GM12891 (cell line): ENCODE data around the gene CDH22.

Source experiments
- DNase-seq: peaks from one replicate; pipeline ENCODE4 v3.0.0; 2011; ENCODE audit warnings: low spot score; ENCODE audit not compliant: insufficient read length
- FAIRE-seq: peaks from 2 replicates; lab custom pipeline; 2011; peaks lifted over from hg19 to GRCh38; lab: Jason Lieb, UNC
- PAX5 ChIP-seq: IDR thresholded peaks from 2 replicates; pipeline ENCODE4 v1.6.1; 2011; ENCODE audit warnings: low read length, moderate library complexity, mild to moderate bottlenecking; ENCODE audit not compliant: insufficient read depth, severe bottlenecking
- POLR2A ChIP-seq: IDR thresholded peaks from 2 replicates; pipeline ENCODE4 v1.6.1; 2011; ENCODE audit warnings: low read depth, low read length, control low read depth
- POLR2AphosphoS5 ChIP-seq: IDR thresholded peaks from 2 replicates; pipeline ENCODE4 v1.6.1; 2011; ENCODE audit warnings: low read depth, low read length, control low read depth
- POU2F2 ChIP-seq: IDR thresholded peaks from 2 replicates; pipeline ENCODE4 v1.6.1; 2011; ENCODE audit warnings: low read depth, mild to moderate bottlenecking, control low read depth, low read length, moderate library complexity
- SPI1 ChIP-seq: IDR thresholded peaks from 2 replicates; pipeline ENCODE4 v1.6.1; 2011; ENCODE audit warnings: low read depth, low read length, control low read depth
- TAF1 ChIP-seq: IDR thresholded peaks from 2 replicates; pipeline ENCODE4 v1.6.1; 2011; ENCODE audit warnings: low read depth, low read length, control low read depth

The CDH22 gene

GRCh38 chr20:46332373-46333160, 24.3 kb upstream of the CDH22 start:
- no peak for TF ChIP-seq SPI1
- TF ChIP-seq PAX5, result no peak
- TF ChIP-seq POLR2A, result no peak
- TF ChIP-seq POU2F2, result no peak
- TF ChIP-seq TAF1, result no peak
- TF ChIP-seq POLR2AphosphoS5, result no peak
- FAIRE-seq, result no peak

GRCh38 chr20:46331611-46332361, 23.5 kb upstream of the CDH22 start:
- DNase-seq (no peak), FAIRE-seq (no peak)
- TF ChIP-seq SPI1 (no peak), POU2F2 (no peak), POLR2A (no peak), PAX5 (no peak), TAF1 (no peak), POLR2AphosphoS5 (no peak)

More at GRCh38 chr20:46332373-46333160, 24.3 kb upstream of the CDH22 start:
- DNase-seq, result no peak

DNA sequence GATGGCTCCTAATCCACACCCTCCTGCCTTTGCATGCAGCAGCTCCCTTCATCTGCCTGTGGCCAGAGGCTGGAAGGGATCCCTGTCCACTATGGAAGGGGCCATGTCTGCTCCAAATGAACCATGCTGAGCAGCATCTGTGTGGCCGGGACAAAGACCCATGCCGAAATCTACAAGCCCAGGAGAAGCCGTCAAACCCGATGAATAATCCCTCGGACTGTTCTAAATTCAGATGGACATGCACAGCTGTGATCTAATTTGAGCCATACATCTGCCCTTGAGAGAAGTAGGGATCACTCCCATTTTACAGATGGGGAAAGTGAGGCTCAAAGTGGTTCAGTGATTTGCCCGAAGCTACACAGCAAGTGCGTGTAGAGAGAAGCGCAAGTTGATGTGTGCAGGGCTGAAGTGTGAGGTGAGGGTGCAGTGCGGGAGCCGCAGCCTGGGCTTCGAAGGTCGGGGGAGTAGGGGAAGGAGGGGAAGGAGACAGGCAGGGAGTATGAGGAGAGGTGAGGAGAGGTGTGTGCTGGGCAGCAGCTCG, 22.6 kb upstream of the CDH22 start:
- DNase-seq, result no peak
- TF ChIP-seq SPI1 (no peak), POLR2AphosphoS5 (no peak), POLR2A (no peak), PAX5 (no peak), POU2F2 (no peak), TAF1 (no peak)
- no peak for FAIRE-seq

- TF ChIP-seq POU2F2 (no peak), SPI1 (no peak), TAF1 (no peak), PAX5 (no peak)
- no peak for DNase-seq
These were observed 21.9 kb upstream of the CDH22 start for GRCh38 chr20:46330072-46330763.

GRCh38 chr20:46328200-46328882, 20.0 kb upstream of the CDH22 start:
- FAIRE-seq, result no peak
- no peak for TF ChIP-seq POLR2A
- DNase-seq, result no peak

More at GRCh38 chr20:46330072-46330763, 21.9 kb upstream of the CDH22 start:
- FAIRE-seq, result no peak

- DNase-seq (no peak), FAIRE-seq (no peak)
- TF ChIP-seq POU2F2 (no peak), TAF1 (no peak), PAX5 (no peak), POLR2A (no peak), POLR2AphosphoS5 (no peak), SPI1 (no peak)
These were observed 19.3 kb upstream of the CDH22 start for GRCh38 chr20:46327557-46327956.

DNA sequence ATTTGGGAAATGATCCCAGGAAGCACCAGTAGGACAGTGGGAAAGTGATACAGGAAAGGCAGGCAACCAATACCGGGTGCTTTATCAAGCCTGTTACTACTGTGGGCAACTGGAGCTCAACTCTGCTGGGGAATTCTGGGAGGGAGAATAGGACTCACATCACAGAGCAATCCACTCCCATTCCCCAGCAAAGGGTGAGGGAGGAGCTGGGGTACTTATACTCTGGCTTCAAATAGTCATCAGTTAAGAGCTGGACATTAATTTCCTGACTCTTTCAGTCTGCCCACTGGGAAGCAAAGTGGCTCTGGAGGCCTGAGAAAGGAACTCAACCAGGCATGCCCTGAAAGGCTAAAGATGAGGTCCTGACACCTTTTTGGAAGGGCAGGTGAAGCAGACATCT, 17.5 kb upstream of the CDH22 start:
- DNase-seq, result no peak
- no peak for FAIRE-seq
- no peak for TF ChIP-seq POLR2A
- no peak for TF ChIP-seq PAX5

DNA sequence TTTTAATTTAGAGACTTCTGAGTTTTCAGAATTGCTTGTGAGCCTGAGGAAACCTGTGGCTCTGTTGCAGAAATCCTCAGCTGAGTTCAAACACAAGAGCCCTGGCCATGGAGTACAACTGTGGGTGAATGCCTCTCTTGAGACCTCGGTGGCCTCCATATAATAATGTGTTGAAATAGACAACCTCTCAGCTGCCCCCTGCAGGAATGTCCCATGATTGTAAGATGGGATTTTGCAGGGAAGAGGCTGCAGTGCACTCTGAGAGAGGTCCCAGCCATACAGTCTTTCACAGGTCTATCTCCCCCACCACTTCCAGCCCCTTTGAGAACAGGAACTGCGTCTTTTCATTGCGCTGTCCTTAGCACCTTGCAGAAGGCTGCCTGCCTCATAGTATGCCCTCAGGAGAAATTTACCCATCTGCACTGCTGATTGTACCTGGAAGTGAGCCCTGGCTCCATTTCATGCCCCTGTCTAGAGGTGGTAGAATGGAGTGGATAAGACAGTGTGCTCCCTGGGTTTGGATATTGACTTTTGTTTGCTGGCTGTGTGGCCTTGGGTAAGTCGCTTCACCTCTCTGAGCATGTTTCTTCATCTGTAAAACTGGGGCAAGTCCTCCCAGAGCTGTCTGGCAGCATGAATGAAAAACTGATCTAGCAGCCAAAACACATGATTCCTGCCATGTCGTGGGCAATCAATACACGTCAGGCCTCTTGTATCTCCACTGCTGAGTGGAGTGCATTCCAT, 16.8 kb upstream of the CDH22 start:
- no peak for DNase-seq
- TF ChIP-seq POU2F2, result no peak
- no peak for TF ChIP-seq POLR2AphosphoS5
- TF ChIP-seq POLR2A, result no peak
- TF ChIP-seq PAX5, result no peak
- no peak for TF ChIP-seq SPI1
- TF ChIP-seq TAF1, result no peak
- no peak for FAIRE-seq

DNA sequence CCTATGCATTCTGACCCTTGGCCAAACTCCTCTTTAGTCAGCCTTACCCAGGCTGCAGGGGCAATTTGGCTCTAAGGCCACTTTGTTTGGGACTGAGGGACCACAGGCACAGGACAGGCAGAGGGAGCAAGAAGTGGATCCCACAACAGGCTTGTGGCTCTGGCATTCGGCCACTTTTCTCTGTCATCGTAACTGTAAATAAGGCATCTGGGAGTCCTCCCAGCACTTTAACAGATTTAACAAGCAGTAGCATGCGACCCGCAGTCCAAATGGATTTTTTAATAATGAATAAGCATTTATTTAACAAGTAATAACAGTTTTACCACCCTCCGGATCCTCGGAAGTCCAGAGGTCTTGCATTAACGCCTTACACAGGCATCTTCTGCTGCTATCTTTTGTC, 16.1 kb upstream of the CDH22 start:
- TF ChIP-seq PAX5 (no peak), POLR2A (no peak), POLR2AphosphoS5 (no peak), TAF1 (no peak), SPI1 (no peak)
- DNase-seq (no peak), FAIRE-seq (no peak)
